HG02870 (cell line): Measurements from ENCODE around the gene PTPRB.

Source experiments
- ATAC-seq: cut with Tn5 transposase; IDR thresholded peaks from one replicate; pipeline ENCODE4 v1.9.1; 2021; ENCODE audit warnings: mild to moderate bottlenecking, moderate library complexity; ENCODE audit not compliant: unreplicated experiment

Gene PTPRB

GRCh38 chr12:70467476-70467875 lies 169.8 kb downstream of the PTPRB start:
- no peak for ATAC-seq

GRCh38 chr12:70466753-70467152 lies 170.5 kb downstream of the PTPRB start:
- no peak for ATAC-seq
